Activated naive CD8-positive, alpha-beta T cell (primary cell): ENCODE data around the gene ABCG1.

Experiments used
- H3K27ac Mint-ChIP-seq: one replicate; pipeline ENCODE4 v1.8.0; 2021; ENCODE audit warnings: mixed read lengths
- H3K27me3 Mint-ChIP-seq: one replicate; pipeline ENCODE4 v1.8.0; 2021; ENCODE audit warnings: mixed read lengths
- H3K36me3 Mint-ChIP-seq: one replicate; pipeline ENCODE4 v1.8.0; 2021; ENCODE audit warnings: mixed read lengths
- H3K4me1 Mint-ChIP-seq: one replicate; pipeline ENCODE4 v1.8.0; 2021; ENCODE audit warnings: low read depth, mixed read lengths
- H3K4me3 Mint-ChIP-seq: one replicate; pipeline ENCODE4 v1.8.0; 2021; ENCODE audit warnings: mild to moderate bottlenecking, mixed read lengths
- H3K9me3 Mint-ChIP-seq: one replicate; pipeline ENCODE4 v1.8.0; 2021; ENCODE audit warnings: low read depth, mixed read lengths

The ABCG1 gene

GRCh38 chr21:42297377-42297776 lies 78.4 kb downstream of the ABCG1 start:
- H3K4me1 Mint-ChIP-seq, result peaks cover 18% of the 10 kb centered on the region
- no peak overlapping the region for H3K4me3 Mint-ChIP-seq
- no peak overlapping the region for H3K27ac Mint-ChIP-seq
- H3K36me3 Mint-ChIP-seq, result no peaks in the 10 kb centered on the region
- no peaks in the 10 kb centered on the region for H3K9me3 Mint-ChIP-seq
- H3K27me3 Mint-ChIP-seq, result no peaks in the 10 kb centered on the region

- H3K4me3 Mint-ChIP-seq, result no peak overlapping the region
- peaks cover 18% of the 10 kb centered on the region for H3K4me1 Mint-ChIP-seq
- no peak overlapping the region for H3K27ac Mint-ChIP-seq
- H3K27me3 Mint-ChIP-seq, result no peaks in the 10 kb centered on the region
- H3K36me3 Mint-ChIP-seq, result no peaks in the 10 kb centered on the region
- no peaks in the 10 kb centered on the region for H3K9me3 Mint-ChIP-seq
Observed at GRCh38 chr21:42298237-42298636, 79.3 kb downstream of the ABCG1 start.

GRCh38 chr21:42298657-42299056 lies 79.7 kb downstream of the ABCG1 start:
- no peaks in the 10 kb centered on the region for H3K36me3 Mint-ChIP-seq
- no peaks in the 10 kb centered on the region for H3K27me3 Mint-ChIP-seq
- no peaks in the 10 kb centered on the region for H3K9me3 Mint-ChIP-seq
- no peak overlapping the region for H3K4me3 Mint-ChIP-seq
- no peak overlapping the region for H3K27ac Mint-ChIP-seq
- H3K4me1 Mint-ChIP-seq, result peaks cover 18% of the 10 kb centered on the region

- no peak overlapping the region for H3K27ac Mint-ChIP-seq
- no peak overlapping the region for H3K4me3 Mint-ChIP-seq
- peaks cover 18% of the 10 kb centered on the region for H3K4me1 Mint-ChIP-seq
- no peaks in the 10 kb centered on the region for H3K27me3 Mint-ChIP-seq
- no peaks in the 10 kb centered on the region for H3K36me3 Mint-ChIP-seq
- no peaks in the 10 kb centered on the region for H3K9me3 Mint-ChIP-seq
Observed at GRCh38 chr21:42299324-42300044, 80.5 kb downstream of the ABCG1 start.

DNA sequence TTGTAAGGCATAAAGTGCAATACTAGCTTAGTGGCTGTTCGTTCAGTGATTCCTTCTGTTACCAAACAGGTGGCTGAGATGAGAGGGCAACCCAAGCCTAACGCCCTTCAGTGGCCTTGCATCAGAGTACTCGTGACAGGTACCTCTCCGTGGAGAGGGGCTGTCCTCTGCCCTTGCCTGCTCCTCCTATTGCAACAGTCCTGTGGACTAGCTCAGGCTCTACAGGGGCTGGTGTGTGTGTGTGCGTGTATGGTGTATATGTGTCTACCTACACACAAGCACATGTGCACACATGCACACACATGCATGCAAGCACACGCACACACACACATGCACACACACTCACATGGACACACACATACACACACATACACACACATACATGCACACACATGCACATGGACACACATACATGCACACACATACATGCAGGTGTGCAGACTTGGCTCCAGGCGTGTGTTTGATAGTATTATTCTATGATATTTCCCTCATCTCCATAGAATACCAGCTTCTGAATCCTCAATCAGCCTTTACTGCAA lies 81.2 kb downstream of the ABCG1 start:
- no peaks in the 10 kb centered on the region for H3K36me3 Mint-ChIP-seq
- H3K27me3 Mint-ChIP-seq, result no peaks in the 10 kb centered on the region
- peaks cover 18% of the 10 kb centered on the region for H3K4me1 Mint-ChIP-seq
- H3K4me3 Mint-ChIP-seq, result no peak overlapping the region
- no peaks in the 10 kb centered on the region for H3K9me3 Mint-ChIP-seq
- H3K27ac Mint-ChIP-seq, result no peak overlapping the region

- H3K27me3 Mint-ChIP-seq, result no peaks in the 10 kb centered on the region
- H3K9me3 Mint-ChIP-seq, result no peaks in the 10 kb centered on the region
- no peaks in the 10 kb centered on the region for H3K36me3 Mint-ChIP-seq
- no peak overlapping the region for H3K27ac Mint-ChIP-seq
- no peak overlapping the region for H3K4me3 Mint-ChIP-seq
- H3K4me1 Mint-ChIP-seq, result peaks cover 18% of the 10 kb centered on the region
Observed at GRCh38 chr21:42300956-42301355, 82.0 kb downstream of the ABCG1 start.

DNA sequence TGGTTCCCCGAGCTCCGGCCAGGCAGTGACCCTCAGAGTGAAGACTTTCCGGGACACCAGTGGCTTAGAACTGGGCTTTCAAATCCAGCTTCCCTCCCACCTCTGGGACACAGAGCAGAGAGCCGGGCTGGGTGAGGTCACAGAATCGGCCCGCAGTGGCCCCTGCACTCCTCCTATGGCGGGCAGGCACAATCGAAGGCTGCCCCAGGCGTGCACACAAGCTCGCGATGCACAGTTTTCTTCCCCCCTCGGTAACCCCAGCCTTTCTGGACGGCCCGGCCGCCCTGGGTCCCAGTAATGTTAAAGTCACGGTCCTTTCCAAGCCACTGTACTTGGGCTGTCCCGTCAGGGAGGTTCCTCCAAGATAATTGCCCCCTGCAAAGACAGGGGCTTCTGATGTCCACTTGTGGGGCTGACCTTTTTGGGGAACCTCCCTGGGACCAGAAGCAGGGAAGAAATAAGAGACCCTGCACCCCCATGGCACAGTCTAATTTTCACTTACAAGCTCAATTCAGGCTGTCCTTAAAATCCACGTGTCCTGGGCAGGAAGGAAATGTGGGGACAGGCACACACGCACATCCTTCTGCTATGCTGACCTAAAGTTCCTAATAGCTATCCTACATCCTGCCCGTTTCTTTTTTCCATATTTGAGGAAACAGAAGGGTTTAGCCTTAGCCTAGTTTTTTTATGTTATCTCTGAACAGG lies 82.6 kb downstream of the ABCG1 start:
- H3K4me3 Mint-ChIP-seq, result no peak overlapping the region
- H3K27ac Mint-ChIP-seq, result no peak overlapping the region
- peaks cover 19% of the 10 kb centered on the region for H3K4me1 Mint-ChIP-seq
- H3K9me3 Mint-ChIP-seq, result no peaks in the 10 kb centered on the region
- H3K36me3 Mint-ChIP-seq, result no peaks in the 10 kb centered on the region
- H3K27me3 Mint-ChIP-seq, result no peaks in the 10 kb centered on the region

- H3K27me3 Mint-ChIP-seq, result no peaks in the 10 kb centered on the region
- H3K4me1 Mint-ChIP-seq, result peaks cover 26% of the 10 kb centered on the region
- no peaks in the 10 kb centered on the region for H3K36me3 Mint-ChIP-seq
- no peak overlapping the region for H3K27ac Mint-ChIP-seq
- H3K9me3 Mint-ChIP-seq, result no peaks in the 10 kb centered on the region
- H3K4me3 Mint-ChIP-seq, result no peak overlapping the region
Observed at GRCh38 chr21:42302076-42302650, 83.2 kb downstream of the ABCG1 start.

GRCh38 chr21:42302794-42303193 lies 83.9 kb downstream of the ABCG1 start:
- Mint-ChIP-seq H3K9me3 (no peaks in the 10 kb centered on the region), H3K27ac (no peak overlapping the region)

GRCh38 chr21:42303443-42303842 lies 84.5 kb downstream of the ABCG1 start:
- Mint-ChIP-seq H3K4me1 (peaks cover 27% of the 10 kb centered on the region), H3K9me3 (no peaks in the 10 kb centered on the region), H3K36me3 (no peaks in the 10 kb centered on the region), H3K27me3 (no peaks in the 10 kb centered on the region), H3K4me3 (no peak overlapping the region), H3K27ac (no peak overlapping the region)

More at GRCh38 chr21:42302794-42303193, 83.9 kb downstream of the ABCG1 start:
- Mint-ChIP-seq H3K36me3 (no peaks in the 10 kb centered on the region), H3K27me3 (no peaks in the 10 kb centered on the region), H3K4me3 (no peak overlapping the region), H3K4me1 (peaks cover 27% of the 10 kb centered on the region)

- no peaks in the 10 kb centered on the region for H3K9me3 Mint-ChIP-seq
- no peak overlapping the region for H3K4me3 Mint-ChIP-seq
- H3K36me3 Mint-ChIP-seq, result no peaks in the 10 kb centered on the region
- no peak overlapping the region for H3K27ac Mint-ChIP-seq
- H3K4me1 Mint-ChIP-seq, result peaks cover 22% of the 10 kb centered on the region
- no peaks in the 10 kb centered on the region for H3K27me3 Mint-ChIP-seq
Observed at GRCh38 chr21:42304556-42305454, 85.9 kb downstream of the ABCG1 start.

DNA sequence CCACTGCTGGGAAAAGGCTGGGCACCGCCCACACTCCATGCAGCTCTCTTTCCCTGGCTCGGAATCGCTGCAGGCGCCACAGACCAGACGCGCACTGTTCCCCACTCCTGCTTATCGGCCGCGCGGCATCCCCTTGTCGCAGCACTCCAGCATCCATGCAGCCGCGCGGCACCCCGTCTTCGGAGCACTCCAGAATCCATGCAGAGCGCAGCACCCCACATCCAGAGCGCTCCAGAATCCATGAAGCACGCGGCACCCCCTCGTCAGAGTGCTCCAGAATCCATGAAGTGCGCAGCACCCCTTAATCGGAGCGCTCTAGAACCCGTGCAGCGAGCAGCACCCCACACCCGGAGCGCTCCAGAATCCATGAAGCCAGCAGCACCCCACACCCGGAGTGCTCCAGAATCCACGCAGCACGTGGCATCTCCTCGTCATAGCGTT lies 86.8 kb downstream of the ABCG1 start:
- no peak overlapping the region for H3K27ac Mint-ChIP-seq
- no peaks in the 10 kb centered on the region for H3K36me3 Mint-ChIP-seq
- no peak overlapping the region for H3K4me3 Mint-ChIP-seq
- H3K9me3 Mint-ChIP-seq, result no peaks in the 10 kb centered on the region
- H3K4me1 Mint-ChIP-seq, result peaks cover 17% of the 10 kb centered on the region
- no peaks in the 10 kb centered on the region for H3K27me3 Mint-ChIP-seq

- Mint-ChIP-seq H3K4me3 (no peak overlapping the region), H3K36me3 (no peaks in the 10 kb centered on the region), H3K9me3 (no peaks in the 10 kb centered on the region), H3K4me1 (peaks cover 17% of the 10 kb centered on the region), H3K27ac (no peak overlapping the region), H3K27me3 (no peaks in the 10 kb centered on the region)
Observed at GRCh38 chr21:42306366-42307035, 87.6 kb downstream of the ABCG1 start.

GRCh38 chr21:42307106-42307505 lies 88.2 kb downstream of the ABCG1 start:
- H3K27me3 Mint-ChIP-seq, result no peaks in the 10 kb centered on the region
- H3K27ac Mint-ChIP-seq, result no peak overlapping the region
- H3K4me1 Mint-ChIP-seq, result peaks cover 17% of the 10 kb centered on the region
- no peaks in the 10 kb centered on the region for H3K36me3 Mint-ChIP-seq
- H3K9me3 Mint-ChIP-seq, result no peaks in the 10 kb centered on the region
- H3K4me3 Mint-ChIP-seq, result no peak overlapping the region
